PFSK-1 (cell line): ENCODE measurements around the gene DYNLT4.

ENCODE experiments used
- POLR2AphosphoS5 ChIP-seq: IDR thresholded peaks from 2 replicates; pipeline ENCODE4 v1.6.1; 2012; ENCODE audit warnings: low read depth, mild to moderate bottlenecking, control low read depth, low read length, moderate library complexity
- REST ChIP-seq, 2 experiments: IDR thresholded peaks; 2 replicates each; pipeline versions ENCODE4 v1.6.1 to v1.8.0; 2011 to 2012; ENCODE audit warnings: low read depth in 2 of 2, low read length in 2 of 2, control low read depth in 1 of 2, inconsistent platforms in 1 of 2, mild to moderate bottlenecking in 1 of 2, moderate library complexity in 1 of 2; ENCODE audit not compliant: insufficient read depth in 1 of 2
- SIN3A ChIP-seq: IDR thresholded peaks from 2 replicates; pipeline ENCODE4 v1.6.1; 2012; ENCODE audit warnings: mild to moderate bottlenecking, low read length, moderate library complexity, borderline replicate concordance; ENCODE audit not compliant: insufficient read depth

GRCh38 chr1:44827197-44828002, 20.2 kb upstream of the DYNLT4 start:
- TF ChIP-seq REST (IDR thresholded peaks at IDR 0.05; ENCODE audit: insufficient read depth in 1 of 2, low read depth in 2 of 2, low read length in 2 of 2) (no peak), POLR2AphosphoS5 (no peak), SIN3A (no peak)
